Endothelial cell of umbilical vein (primary cell): ENCODE data around the gene RAB17. TPM values are rescaled to one million over a fixed set of nuclear protein-coding genes. Genes with fewer than 3 reads are reported as not detected.

Source experiments
- BruUV-seq: library from RNA; stranded (reverse); fragments of 400-500 nt; replicated peaks from 2 replicates; lab custom pipeline; 2021; lab: Mats Ljungman, UMichigan
- CTCF ChIA-PET: fragments of 300-600, 350-600 bp; sonication (Branson Sonifier 250); formaldehyde crosslinking; loops from one replicate; lab custom pipeline; 2021; ENCODE audit warnings: antibody characterized with exemption, inconsistent platforms; lab: Charles Lee
- POLR2A ChIA-PET: fragments of 300-600, 350-600 bp; sonication (Branson Sonifier 250); formaldehyde crosslinking; loops from one replicate; lab custom pipeline; 2021; ENCODE audit warnings: antibody characterized with exemption, inconsistent platforms; lab: Charles Lee
- DNase-seq: peaks from one replicate; pipeline ENCODE4 v3.0.0-alpha.2; 2011; ENCODE audit warnings: low read depth, low spot score
- FAIRE-seq: peaks from 2 replicates; lab custom pipeline; 2011; peaks lifted over from hg19 to GRCh38; lab: Jason Lieb, UNC
- H2AFZ ChIP-seq: 2 replicates; pipeline ENCODE4 v1.6.0; 2012; ENCODE audit warnings: low read depth, low read length, control low read depth, inconsistent platforms
- H3K27ac ChIP-seq: 2 replicates; pipeline ENCODE4 v1.5.1; 2011; ENCODE audit warnings: low read depth, mild to moderate bottlenecking, control low read depth, low read length, moderate library complexity; ENCODE audit not compliant: insufficient read depth
- H3K27me3 ChIP-seq, 2 experiments: 2 replicates each; pipeline versions ENCODE4 v1.6.0 to v1.6.1; 2011; ENCODE audit warnings: low read length in 2 of 2, mixed read lengths in 1 of 2; ENCODE audit not compliant: control insufficient read depth in 2 of 2, insufficient read depth in 2 of 2
- H3K36me3 ChIP-seq, 2 experiments: 2 replicates in 1 of 2; 3 replicates in 1 of 2; pipeline ENCODE4 v1.5.1; 2011; ENCODE audit warnings: low read length in 2 of 2, mild to moderate bottlenecking in 1 of 2, moderate library complexity in 1 of 2; ENCODE audit not compliant: control insufficient read depth in 2 of 2, insufficient read depth in 2 of 2; ENCODE audit errors: extremely low read depth in 1 of 2
- H3K4me1 ChIP-seq: 3 replicates; pipeline ENCODE4 v1.5.1; 2011; ENCODE audit warnings: mild to moderate bottlenecking, low read length; ENCODE audit not compliant: control insufficient read depth, insufficient read depth; ENCODE audit errors: extremely low read depth
- H3K4me2 ChIP-seq: 2 replicates; pipeline ENCODE4 v1.6.1; 2011; ENCODE audit warnings: low read length, control low read depth, mixed read lengths; ENCODE audit not compliant: insufficient read depth
- H3K4me3 ChIP-seq, 3 experiments: fragments of 200-600 bp in 1 of 3; sonication (generic), shearing (Covaris generic) in 1 of 3; replicated peaks in 1 of 3; 2 replicates each; pipeline ENCODE4 v1.5.1; 2011 to 2016; ENCODE audit warnings: control low read depth in 3 of 3, low read length in 3 of 3, mild to moderate bottlenecking in 2 of 3, inconsistent platforms in 1 of 3, low read depth in 1 of 3, moderate library complexity in 1 of 3; ENCODE audit not compliant: insufficient read depth in 1 of 3
- H3K79me2 ChIP-seq: 2 replicates; pipeline ENCODE4 v1.6.0; 2012; ENCODE audit warnings: low read length, inconsistent platforms; ENCODE audit not compliant: control insufficient read depth, insufficient read depth
- H3K9ac ChIP-seq: replicated peaks from 2 replicates; pipeline ENCODE3; 2011; ENCODE audit warnings: low read length, control low read depth; ENCODE audit not compliant: insufficient read depth; ENCODE audit errors: extremely low read depth
- H3K9me1 ChIP-seq: replicated peaks from 3 replicates; pipeline ENCODE4 v1.6.0; 2011; ENCODE audit warnings: mild to moderate bottlenecking, low read length; ENCODE audit not compliant: control insufficient read depth, insufficient read depth; ENCODE audit errors: extremely low read depth
- H3K9me3 ChIP-seq: replicated peaks from 2 replicates; pipeline ENCODE4 v1.5.1; 2012; ENCODE audit warnings: low read length, inconsistent platforms; ENCODE audit not compliant: control insufficient read depth, insufficient read depth
- H4K20me1 ChIP-seq: replicated peaks from 2 replicates; pipeline ENCODE3; 2011; ENCODE audit warnings: mild to moderate bottlenecking, low read length; ENCODE audit not compliant: control insufficient read depth, insufficient read depth; ENCODE audit errors: extremely low read depth
- EZH2 ChIP-seq: IDR thresholded peaks from 2 replicates; pipeline ENCODE4 v1.6.1; 2012; ENCODE audit warnings: borderline replicate concordance, low read depth, mild to moderate bottlenecking, moderate library complexity, low read length, inconsistent platforms; ENCODE audit not compliant: severe bottlenecking
- FOS ChIP-seq: IDR thresholded peaks from 2 replicates; pipeline ENCODE4 v1.6.1; 2011; ENCODE audit warnings: mild to moderate bottlenecking, low read length, moderate library complexity, borderline replicate concordance; ENCODE audit not compliant: insufficient read depth
- GATA2 ChIP-seq: IDR thresholded peaks from 2 replicates; pipeline ENCODE4 v1.7.0; 2011; ENCODE audit warnings: low read depth, mild to moderate bottlenecking, moderate library complexity, mixed read lengths, low read length; ENCODE audit not compliant: insufficient read length, insufficient read depth
- JUN ChIP-seq: IDR thresholded peaks from 2 replicates; pipeline ENCODE4 v1.6.1; 2011; ENCODE audit warnings: borderline replicate concordance, low read depth; ENCODE audit not compliant: insufficient read length, insufficient read depth
- MYC ChIP-seq: IDR thresholded peaks from one replicate; pipeline ENCODE4 v1.6.1; 2011; ENCODE audit warnings: mild to moderate bottlenecking, low read depth, low read length
- POLR2A ChIP-seq: IDR thresholded peaks from 2 replicates; pipeline ENCODE4 v1.6.1; 2012; ENCODE audit warnings: low read depth, mild to moderate bottlenecking, control low read depth, low read length
- POLR2AphosphoS5 ChIP-seq: IDR thresholded peaks from 2 replicates; pipeline ENCODE4 v1.6.1; 2012; ENCODE audit warnings: low read depth, mild to moderate bottlenecking, control low read depth, low read length, moderate library complexity; ENCODE audit not compliant: insufficient read depth
- dilution Hi-C: fragments of 300-500 bp; cut with MboI; formaldehyde crosslinking; loops from one replicate; pipeline ENCODE4 v1.15.0; 2019; ENCODE audit warnings: low sequenced_read_pairs; ENCODE audit not compliant: extremely low pct_ligation_motif_present
- intact Hi-C: fragments of 100-400 bp; cut with micrococcal nuclease; formaldehyde crosslinking; loops from one replicate; pipeline ENCODE4 v1.10.0; 2022
- polyA plus RNA-seq, 4 experiments: library from polyadenylated mRNA; depleted of rRNA in 3 of 4; stranded (reverse) in 3 of 4; unstranded in 1 of 4; fragments of >200 nt; gene quantifications; 2 replicates each; pipeline versions ENCODE4 v1.2.1 to v1.2.3, GENCODE V29; 2011 to 2012; ENCODE audit warnings: missing spikeins in 1 of 4
- total RNA-seq: library from RNA; stranded (reverse); gene quantifications from 2 replicates; pipeline ENCODE4 v1.2.3, GENCODE V29; 2021
- TF ChIP-seq, protein P1 (sequence below), 2 donors: IDR thresholded peaks; 1 replicate in 1 of 2; 2 replicates in 1 of 2; pipeline ENCODE4 v1.5.1; 2011; ENCODE audit warnings: low read length in 2 of 2, mild to moderate bottlenecking in 2 of 2, moderate library complexity in 2 of 2, control low read depth in 1 of 2, inconsistent platforms in 1 of 2, low read depth in 1 of 2; ENCODE audit not compliant: insufficient read depth in 1 of 2; ENCODE audit errors: extremely low read depth in 1 of 2
- TF ChIP-seq, protein P2 (sequence below): IDR thresholded peaks from 2 replicates; pipeline ENCODE4 v1.6.1; 2011; ENCODE audit not compliant: insufficient read depth, insufficient read length

The RAB17 gene
- total and polyA plus RNA-seq, 2 donors (not counting 3 experiments of a cell fraction or from before 2014, with no cell fraction given): 0.41 to 0.77 TPM

DNA sequence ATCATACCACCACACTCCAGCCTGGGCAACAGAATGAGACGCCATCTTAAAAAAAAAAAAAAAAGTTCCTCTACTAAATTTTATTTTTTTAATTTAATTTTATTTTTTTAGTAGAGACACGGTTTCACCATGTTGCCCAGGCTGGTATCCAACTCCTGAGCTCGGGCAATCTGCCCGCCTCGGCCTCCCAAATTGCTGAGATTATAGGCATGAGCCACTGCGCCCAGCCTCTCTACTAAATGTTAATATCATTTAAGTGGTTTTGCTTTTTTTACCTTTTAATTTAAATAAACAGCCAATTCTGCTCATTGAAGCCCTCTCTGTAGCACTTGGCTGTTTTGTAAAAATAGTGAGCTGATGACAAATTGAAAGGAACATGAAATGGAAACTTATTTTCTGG lies 9.2 kb downstream of the RAB17 start:
- H3K4me2 ChIP-seq: no peak overlapping the region
- H2AFZ ChIP-seq: no peak overlapping the region
- TF ChIP-seq POLR2A (no peak), JUN (no peak), FOS (no peak), GATA2 (no peak)
- H3K27me3 ChIP-seq: peaks cover 2% of the 10 kb centered on the region in 2 experiments
- H3K9ac ChIP-seq: no peak overlapping the region
- CTCF ChIA-PET: interaction anchor here (0.6 to 7.9 kb wide), 30 partner anchors 9 to 434 kb away, joined by 3 to 103 read pairs (median 4); partner anchors contain the start of genes LRRFIP1 and RAB17
- H3K9me1 ChIP-seq: no peaks in the 10 kb centered on the region
- no TSS peak for BruUV-seq
- no peaks in the 10 kb centered on the region for H3K4me1 ChIP-seq
- POLR2A ChIA-PET: interaction anchor here (0.7 kb wide), 1 partner anchor 106 kb away, joined by 3 read pairs; no protein-coding TSS in a partner anchor
- no peaks in the 10 kb centered on the region for H4K20me1 ChIP-seq
- no peak for DNase-seq
- no peak overlapping the region for H3K4me3 ChIP-seq
- no peaks in the 10 kb centered on the region for H3K79me2 ChIP-seq
- dilution Hi-C loops: no loop called here
- intact Hi-C loops: loop anchor here (1.0 kb wide), 5 partner anchors 22 to 277 kb away; no protein-coding TSS in a partner anchor
- no peak overlapping the region for H3K27ac ChIP-seq
- H3K36me3 ChIP-seq: no peaks in the 10 kb centered on the region
- FAIRE-seq: no peak
- no peaks in the 10 kb centered on the region for H3K9me3 ChIP-seq

DNA sequence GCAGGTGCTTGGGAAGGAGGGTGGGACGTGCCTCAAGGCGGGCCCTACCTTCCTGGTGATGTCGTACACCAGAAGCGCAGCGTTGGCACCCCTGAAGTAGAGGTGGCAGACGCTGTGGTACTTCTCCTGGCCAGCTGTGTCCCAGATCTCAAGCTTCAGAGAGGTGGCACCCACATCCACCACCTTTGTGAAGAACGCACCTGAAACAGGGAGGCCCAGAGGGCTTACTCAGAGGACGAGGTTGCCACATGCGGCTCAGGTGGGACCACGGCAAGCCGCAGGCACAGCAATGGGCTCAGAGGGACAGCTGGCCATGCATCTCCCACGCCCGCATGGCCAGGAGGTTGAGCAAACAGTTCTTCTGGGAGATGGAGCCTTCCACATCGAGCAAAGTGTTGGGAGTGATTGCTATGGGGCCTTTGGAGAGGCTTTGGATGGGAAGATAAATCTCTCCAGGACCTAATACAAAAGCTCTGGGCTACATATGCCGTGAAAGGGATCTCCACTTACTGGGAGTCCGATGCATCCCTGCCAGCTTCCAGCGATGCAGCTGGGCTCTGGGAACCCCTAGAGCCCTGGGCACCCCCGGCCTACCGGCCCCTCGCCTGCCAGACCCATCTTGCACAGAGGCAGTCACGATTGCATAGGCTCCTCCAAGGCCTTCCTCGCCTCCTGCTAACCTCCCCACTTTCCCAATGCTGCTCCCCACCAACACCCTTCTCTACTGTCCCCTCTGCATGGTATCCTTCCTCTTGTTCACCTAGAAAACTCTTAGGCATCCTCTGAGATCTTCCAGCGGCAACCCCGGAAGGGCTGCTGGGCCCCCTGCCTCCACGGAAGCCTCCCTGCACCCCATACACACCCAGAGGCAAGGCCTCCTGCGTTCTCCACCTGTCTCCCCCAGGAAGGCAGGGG lies 12.3 kb downstream of the RAB17 start:
- Histone ChIP-seq H3K9me3 (no peaks in the 10 kb centered on the region), H3K4me2 (no peak overlapping the region), H3K79me2 (no peaks in the 10 kb centered on the region), H3K9me1 (no peaks in the 10 kb centered on the region), H3K4me3 (no peak overlapping the region), H3K27ac (no peak overlapping the region), H4K20me1 (no peaks in the 10 kb centered on the region), H2AFZ (no peak overlapping the region), H3K9ac (no peak overlapping the region), H3K27me3 (peaks cover 2% of the 10 kb centered on the region in 2 experiments), H3K36me3 (no peaks in the 10 kb centered on the region), H3K4me1 (no peaks in the 10 kb centered on the region)
- intact Hi-C loops (no loop called here), dilution Hi-C loops (no loop called here)
- ChIA-PET CTCF (no interaction called here), POLR2A (no interaction called here)
- no peak for FAIRE-seq
- no peak for DNase-seq
- BruUV-seq: no TSS peak
- TF ChIP-seq, protein P1, sequence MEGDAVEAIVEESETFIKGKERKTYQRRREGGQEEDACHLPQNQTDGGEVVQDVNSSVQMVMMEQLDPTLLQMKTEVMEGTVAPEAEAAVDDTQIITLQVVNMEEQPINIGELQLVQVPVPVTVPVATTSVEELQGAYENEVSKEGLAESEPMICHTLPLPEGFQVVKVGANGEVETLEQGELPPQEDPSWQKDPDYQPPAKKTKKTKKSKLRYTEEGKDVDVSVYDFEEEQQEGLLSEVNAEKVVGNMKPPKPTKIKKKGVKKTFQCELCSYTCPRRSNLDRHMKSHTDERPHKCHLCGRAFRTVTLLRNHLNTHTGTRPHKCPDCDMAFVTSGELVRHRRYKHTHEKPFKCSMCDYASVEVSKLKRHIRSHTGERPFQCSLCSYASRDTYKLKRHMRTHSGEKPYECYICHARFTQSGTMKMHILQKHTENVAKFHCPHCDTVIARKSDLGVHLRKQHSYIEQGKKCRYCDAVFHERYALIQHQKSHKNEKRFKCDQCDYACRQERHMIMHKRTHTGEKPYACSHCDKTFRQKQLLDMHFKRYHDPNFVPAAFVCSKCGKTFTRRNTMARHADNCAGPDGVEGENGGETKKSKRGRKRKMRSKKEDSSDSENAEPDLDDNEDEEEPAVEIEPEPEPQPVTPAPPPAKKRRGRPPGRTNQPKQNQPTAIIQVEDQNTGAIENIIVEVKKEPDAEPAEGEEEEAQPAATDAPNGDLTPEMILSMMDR (IDR thresholded peaks at IDR 0.05; ENCODE audit: extremely low read depth in 1 of 2, insufficient read depth in 1 of 2, low read depth in 1 of 2, low read length in 2 of 2): no peak
- TF ChIP-seq FOS: no peak
- no peak for TF ChIP-seq EZH2
- TF ChIP-seq GATA2: no peak
- TF ChIP-seq JUN: no peak
- no peak for TF ChIP-seq POLR2AphosphoS5
- TF ChIP-seq, protein P2, sequence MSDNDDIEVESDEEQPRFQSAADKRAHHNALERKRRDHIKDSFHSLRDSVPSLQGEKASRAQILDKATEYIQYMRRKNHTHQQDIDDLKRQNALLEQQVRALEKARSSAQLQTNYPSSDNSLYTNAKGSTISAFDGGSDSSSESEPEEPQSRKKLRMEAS: no peak
- TF ChIP-seq MYC: no peak
- TF ChIP-seq POLR2A: no peak
